Activated naive CD4-positive, alpha-beta T cell (primary cell): ENCODE results near the gene ZDHHC11B.
"Not testable (repeated sequence)": the region's sequence is repeated elsewhere in the genome, so short reads cannot be mapped to it uniquely, and the experiment has no call there.

Experiments used
- DNase-seq, 4 experiments: peaks; one replicate each; lab custom pipeline; 2025; lab: John Stamatoyannopoulos, UW

ZDHHC11B gene

DNA sequence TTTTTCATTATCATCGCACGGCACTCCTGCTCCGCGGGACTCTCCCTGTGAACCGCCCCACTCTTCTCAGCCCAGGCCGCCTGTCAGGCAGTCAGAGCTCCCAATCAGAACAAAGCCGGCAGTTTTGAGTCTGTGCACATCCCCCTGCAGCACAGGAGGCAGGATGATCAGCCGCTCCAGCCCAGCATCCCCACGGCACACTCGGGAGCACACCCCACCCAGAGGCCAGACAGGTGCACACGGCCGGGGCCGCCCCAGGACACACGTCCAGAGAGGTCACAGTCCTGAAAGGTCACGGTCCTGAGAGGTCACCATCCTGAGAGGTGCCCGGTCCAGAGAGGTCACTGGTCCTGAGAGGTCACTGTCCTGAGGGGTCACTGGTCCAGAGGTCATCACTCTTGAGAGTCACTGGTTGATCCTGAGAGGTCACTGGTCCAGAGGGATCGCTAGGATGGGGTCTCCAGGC, 99.7 kb downstream of the ZDHHC11B start:
- DNase-seq, result no peak

GRCh38 chr5:683551-684481, 100.7 kb downstream of the ZDHHC11B start:
- no peak for DNase-seq

DNA sequence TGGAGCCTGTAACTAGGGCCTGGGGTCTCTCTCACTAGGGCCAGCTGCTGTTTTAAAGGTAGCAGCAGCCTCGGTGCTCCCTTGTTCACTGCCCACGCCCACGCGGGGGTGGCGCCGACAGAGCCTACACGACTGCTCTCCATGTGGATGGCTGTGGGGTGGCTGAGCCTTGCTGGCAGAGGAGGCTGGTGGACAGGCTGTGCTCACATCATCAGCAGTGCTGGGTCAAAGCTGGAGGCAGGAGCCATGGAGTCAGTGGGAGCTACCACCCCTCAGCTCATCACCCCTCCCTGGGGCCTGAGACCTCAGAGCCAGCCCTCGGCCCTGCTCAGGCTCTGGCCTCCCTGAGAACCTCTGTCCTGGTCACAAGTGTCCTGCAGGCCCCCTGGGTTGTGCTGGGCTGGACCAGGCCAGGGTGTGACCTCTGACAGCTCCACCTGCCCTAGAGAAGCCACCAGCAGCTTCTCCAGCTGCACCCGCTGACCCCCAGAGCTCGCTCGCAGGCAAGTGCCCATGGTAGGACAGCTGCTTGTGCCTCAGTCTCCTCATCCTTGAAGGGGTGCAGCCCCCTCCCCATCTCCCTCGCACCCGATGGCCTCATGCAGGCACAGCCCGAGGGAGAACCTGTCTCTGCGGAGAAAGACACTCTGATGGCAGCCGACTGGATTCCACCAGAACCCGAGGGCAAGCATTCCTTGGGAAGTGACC, 101.7 kb downstream of the ZDHHC11B start:
- not testable (repeated sequence) for DNase-seq

- not testable (repeated sequence) for DNase-seq
Observed at GRCh38 chr5:682216-682615, 102.3 kb downstream of the ZDHHC11B start.

DNA sequence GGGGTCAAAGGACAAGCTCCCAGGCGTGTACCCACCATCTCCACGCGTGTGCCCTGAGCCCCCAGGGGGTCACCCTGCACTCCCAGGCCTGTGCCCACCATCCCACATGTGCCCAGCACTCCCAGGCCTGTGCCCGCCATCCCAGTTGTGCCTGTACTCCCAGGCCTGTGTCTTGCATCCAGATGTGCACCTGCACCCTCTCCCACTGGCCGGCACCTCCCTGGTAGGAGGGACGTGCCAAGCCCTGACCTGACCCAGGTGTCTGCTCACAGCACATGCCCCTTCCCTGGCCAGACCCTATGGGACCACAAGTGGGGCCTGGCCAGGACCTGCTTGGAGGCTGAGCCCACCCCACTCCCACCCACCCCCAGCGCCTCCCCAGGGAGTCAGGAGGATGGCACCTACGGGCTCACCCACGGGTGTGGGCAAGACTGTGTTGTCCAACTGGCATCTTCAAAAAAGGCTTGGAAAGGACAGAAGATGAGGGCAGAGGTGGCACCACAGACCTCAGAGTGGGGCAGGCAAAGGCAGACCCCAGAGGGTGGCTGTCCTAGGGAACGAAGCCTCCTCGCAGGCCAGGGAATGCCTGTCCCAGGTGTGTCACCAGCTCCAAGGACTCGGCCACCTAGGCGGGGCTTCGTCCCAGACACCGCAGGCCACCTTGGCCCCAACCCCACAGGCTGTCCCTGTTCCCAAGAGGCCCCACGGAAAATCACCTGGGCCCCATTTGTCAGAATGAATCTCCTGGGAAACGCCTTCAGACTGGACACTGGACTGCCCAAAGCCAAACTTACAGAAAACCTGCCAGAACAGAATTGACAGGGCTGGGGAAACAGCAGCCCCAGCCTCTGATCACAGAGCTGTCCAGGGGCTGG, 103.0 kb downstream of the ZDHHC11B start:
- DNase-seq, result not testable (repeated sequence)

DNA sequence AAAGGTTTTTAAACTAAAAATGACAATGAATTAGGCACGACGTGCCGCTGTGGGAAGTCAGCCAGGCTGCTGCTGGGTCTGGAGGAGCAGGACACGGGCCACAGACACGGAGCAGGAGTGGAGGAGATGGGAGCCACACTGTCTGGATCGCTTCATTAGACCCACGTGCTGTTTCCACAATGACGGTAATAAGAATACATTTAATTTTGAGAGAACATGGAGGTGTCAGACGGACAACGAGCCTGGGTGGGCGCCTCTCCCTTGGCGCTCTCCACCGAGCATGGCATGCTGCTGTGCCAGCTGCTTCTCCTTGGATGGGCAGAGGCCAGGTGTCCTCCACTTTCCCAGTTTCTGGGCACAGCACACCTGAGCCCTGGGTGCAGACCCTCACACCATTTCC, 103.7 kb downstream of the ZDHHC11B start:
- DNase-seq, result not testable (repeated sequence)

- DNase-seq, result not testable (repeated sequence)
Observed at GRCh38 chr5:680118-680795, 104.3 kb downstream of the ZDHHC11B start.

- DNase-seq, result not testable (repeated sequence)
Observed at GRCh38 chr5:679166-679895, 105.2 kb downstream of the ZDHHC11B start.

- DNase-seq, result not testable (repeated sequence)
Observed at GRCh38 chr5:678521-678920, 106.0 kb downstream of the ZDHHC11B start.

- no peak for DNase-seq
Observed at GRCh38 chr5:677131-678101, 107.1 kb downstream of the ZDHHC11B start.

DNA sequence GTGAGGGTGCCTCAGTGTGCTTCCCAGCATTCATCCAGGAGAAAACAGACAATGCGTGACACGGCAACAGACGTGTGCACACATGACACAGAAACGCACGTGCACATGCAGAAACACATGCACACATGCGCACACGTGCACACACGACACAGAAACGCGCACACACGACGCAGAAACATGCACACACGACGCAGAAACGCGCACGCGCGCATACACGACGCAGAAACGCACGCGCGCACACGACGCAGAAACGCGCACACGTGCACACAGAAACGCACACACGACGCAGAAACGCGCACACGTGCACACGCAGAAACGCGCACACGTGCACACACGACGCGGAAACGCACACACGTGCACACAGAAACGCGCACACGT, 107.8 kb downstream of the ZDHHC11B start:
- no peak for DNase-seq

DNA sequence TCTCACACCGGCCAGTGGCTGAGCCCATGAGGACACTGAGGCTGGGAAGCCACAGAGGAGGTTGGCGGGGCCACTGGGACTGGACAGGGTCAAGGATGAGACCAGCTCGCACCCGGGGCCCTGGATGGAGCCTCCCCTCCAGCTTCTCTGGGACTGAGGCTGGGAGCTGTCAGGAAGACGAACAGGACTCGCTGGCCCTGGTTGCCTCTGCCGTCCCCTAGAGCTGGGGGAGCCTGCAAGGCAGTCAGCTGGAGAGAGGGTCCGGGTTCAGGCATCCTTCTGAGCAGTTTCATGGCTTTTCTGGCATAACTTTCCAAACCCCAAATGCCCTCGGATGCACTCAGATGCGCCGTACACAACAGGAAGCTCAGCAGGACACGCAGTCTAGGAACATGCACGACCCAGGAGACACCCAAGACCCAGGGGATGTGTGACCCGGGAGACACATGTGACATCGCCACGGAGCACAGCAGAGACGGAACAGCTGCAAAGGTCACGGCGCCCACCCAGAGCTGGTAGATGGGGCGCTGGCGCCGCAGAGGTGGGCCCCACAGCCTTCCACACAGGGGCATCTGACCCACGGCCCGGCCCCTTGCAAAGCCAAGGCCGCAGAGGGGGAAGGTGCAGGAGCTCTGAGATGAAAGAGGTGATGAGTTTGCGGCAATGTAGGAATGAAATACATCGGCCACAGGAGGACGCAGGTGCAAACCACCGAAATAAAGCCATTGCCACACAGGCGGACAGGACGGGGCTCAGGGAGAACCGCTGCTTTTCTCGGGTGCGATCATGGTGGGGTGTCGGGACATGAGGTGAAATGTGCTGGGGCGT, 108.4 kb downstream of the ZDHHC11B start:
- no peak for DNase-seq

DNA sequence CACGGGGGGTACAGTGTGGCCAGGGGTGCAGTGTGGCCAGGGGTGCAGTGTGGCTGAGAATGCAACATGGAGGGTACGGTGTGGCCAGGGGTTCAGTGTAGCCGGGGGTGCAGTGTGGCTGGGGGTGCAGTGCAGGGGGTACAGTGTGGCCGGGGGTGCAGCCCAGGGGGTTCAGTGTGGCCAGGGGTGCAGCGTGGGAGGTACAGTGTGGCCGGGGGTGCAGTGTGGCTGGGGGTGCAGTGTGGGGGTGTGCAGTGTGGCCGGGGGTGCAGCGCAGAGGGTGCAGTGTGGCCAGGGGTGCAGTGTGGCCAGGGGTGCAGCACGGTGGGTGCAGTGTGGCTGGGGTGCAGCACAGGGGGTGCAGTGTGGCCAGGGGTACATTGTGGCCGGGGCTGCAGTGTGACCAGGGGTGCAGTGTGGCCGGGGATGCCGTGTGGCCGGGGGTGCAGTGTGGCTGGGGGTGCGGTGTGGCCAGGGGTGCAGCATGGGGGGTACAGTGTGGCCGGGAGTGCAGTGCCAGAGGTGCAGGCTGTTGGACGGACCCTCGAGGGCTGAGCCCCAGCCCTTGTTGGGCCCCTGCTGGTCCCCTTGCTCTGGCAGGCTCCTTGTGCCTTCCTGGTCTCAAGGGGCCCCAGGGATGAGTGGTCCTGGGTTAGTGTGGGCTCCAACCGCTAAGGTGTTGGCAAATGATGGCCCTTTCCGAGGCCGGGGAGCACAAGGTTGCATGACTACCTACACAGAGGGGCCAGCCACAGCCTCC, 109.2 kb downstream of the ZDHHC11B start:
- DNase-seq, result no peak

DNA sequence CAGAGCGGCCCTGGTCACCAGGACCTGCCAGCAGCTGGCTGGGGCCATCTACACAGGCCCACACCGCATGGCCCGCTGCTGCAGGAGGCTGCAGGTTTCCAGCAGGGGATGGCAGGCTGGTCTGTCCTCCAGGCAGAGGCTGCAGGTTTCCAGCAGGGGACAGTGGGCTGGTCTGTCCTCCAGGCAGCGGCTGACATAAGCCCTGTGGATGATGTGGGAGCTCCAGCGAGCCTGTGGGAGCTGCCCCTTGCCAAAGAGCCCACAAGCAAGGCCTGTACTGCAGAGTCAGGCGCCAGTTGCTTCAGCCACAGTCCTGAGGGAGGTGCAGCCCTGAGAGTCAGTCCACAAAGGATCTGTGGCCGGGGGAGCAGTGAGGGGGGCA, 109.9 kb downstream of the ZDHHC11B start:
- no peak for DNase-seq

- DNase-seq, result no peak
Observed at GRCh38 chr5:673831-674629, 110.5 kb downstream of the ZDHHC11B start.

DNA sequence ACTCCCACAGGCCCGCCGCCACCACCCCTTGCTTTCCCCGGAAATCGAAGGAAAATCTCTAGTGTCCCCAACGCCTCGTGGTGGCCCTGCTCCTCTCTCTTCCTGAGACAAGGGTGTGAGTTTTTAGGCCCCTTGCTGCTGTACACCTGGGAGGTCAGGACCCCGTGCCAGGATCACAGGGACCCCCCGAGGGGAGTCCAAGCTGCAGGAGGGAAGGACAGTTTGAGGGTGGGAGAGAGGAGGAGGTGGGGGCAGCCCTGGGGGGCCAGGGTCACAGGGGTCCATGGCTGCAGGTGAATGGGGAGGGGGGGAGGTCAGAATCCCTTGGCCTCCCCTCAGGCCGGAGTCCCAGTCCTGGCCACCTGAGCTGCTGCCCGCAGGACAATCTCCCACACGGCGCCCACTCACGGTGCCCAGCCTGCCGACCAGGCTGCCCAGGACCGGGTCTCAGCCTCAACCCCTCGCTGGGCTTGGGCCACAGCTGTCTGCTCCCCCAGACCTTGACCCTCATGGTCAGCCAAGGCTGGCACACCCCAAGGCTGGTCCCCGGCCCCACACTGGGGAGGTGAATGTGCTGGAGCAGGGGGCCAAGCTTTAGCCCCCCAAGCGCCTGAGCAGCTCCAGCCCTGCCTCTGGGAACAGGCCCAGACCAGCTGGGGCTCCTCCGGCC, 111.2 kb downstream of the ZDHHC11B start:
- DNase-seq, result no peak
